SK-N-SH treated with all-trans-retinoic acid at 6 μM for 48 hours (cell line): ENCODE data around the gene CIZ1.

Experiments used
- ARNTL ChIP-seq: fragments of 450-650 bp; formaldehyde crosslinking; IDR thresholded peaks from 2 replicates; pipeline ENCODE4 v1.5.0; 2020; ENCODE audit warnings: low read depth, mild to moderate bottlenecking, moderate library complexity, borderline replicate concordance
- BACH2 ChIP-seq: fragments of 250-450 bp; sonication (Bioruptor Pico); IDR thresholded peaks from 2 replicates; pipeline ENCODE4 v1.9.0; 2021; ENCODE audit warnings: mild to moderate bottlenecking, borderline replicate concordance
- CSDC2 ChIP-seq: fragments of 250-450 bp; sonication (Bioruptor Pico); IDR thresholded peaks from 2 replicates; pipeline ENCODE4 v1.5.0; 2020; ENCODE audit warnings: mild to moderate bottlenecking, moderate library complexity
- GLIS3 ChIP-seq: fragments of 250-450 bp; sonication (Bioruptor Pico); IDR thresholded peaks from 2 replicates; pipeline ENCODE4 v1.5.0; 2020; ENCODE audit warnings: mild to moderate bottlenecking, moderate library complexity
- OSR1 ChIP-seq: fragments of 250-450 bp; sonication (Bioruptor Pico); IDR thresholded peaks from 2 replicates; pipeline ENCODE4 v1.8.0; 2022; ENCODE audit warnings: moderate library complexity, mild to moderate bottlenecking, inconsistent platforms
- RARB ChIP-seq: fragments of 250-450 bp; sonication (Bioruptor Pico); IDR thresholded peaks from 2 replicates; pipeline ENCODE4 v1.8.0; 2021; ENCODE audit warnings: mild to moderate bottlenecking, moderate library complexity
- TCF4 ChIP-seq: fragments of 250-450 bp; sonication (Bioruptor Pico); IDR thresholded peaks from 2 replicates; pipeline ENCODE4 v1.8.0; 2021; ENCODE audit warnings: mild to moderate bottlenecking, moderate library complexity, borderline replicate concordance
- ZC3H10 ChIP-seq: fragments of 250-450 bp; sonication (Bioruptor Pico); IDR thresholded peaks from 2 replicates; pipeline ENCODE4 v1.5.1; 2021; ENCODE audit warnings: mild to moderate bottlenecking, moderate library complexity
- ZFP30 ChIP-seq: fragments of 450-650 bp; formaldehyde crosslinking; IDR thresholded peaks from 2 replicates; pipeline ENCODE4 v1.5.0; 2022; ENCODE audit warnings: mild to moderate bottlenecking, moderate library complexity
- ZNF70 ChIP-seq: fragments of 450-650 bp; formaldehyde crosslinking; IDR thresholded peaks from 2 replicates; pipeline ENCODE4 v1.5.0; 2020; ENCODE audit warnings: mild to moderate bottlenecking, moderate library complexity
- ZNF8 ChIP-seq: fragments of 450-650 bp; formaldehyde crosslinking; IDR thresholded peaks from 2 replicates; pipeline ENCODE4 v1.5.0; 2020; ENCODE audit warnings: mild to moderate bottlenecking, moderate library complexity
- TF ChIP-seq, protein P1 (sequence below): fragments of 250-450 bp; sonication (Bioruptor Pico); IDR thresholded peaks from 2 replicates; pipeline ENCODE4 v1.8.0; 2020; ENCODE audit warnings: mild to moderate bottlenecking, moderate library complexity, borderline replicate concordance
- TF ChIP-seq, protein P2 (sequence below): fragments of 250-450 bp; sonication (Bioruptor Pico); IDR thresholded peaks from 2 replicates; pipeline ENCODE4 v1.5.1; 2020; ENCODE audit warnings: low read depth, mild to moderate bottlenecking, moderate library complexity
- TF ChIP-seq, protein P3 (sequence below): fragments of 250-450 bp; sonication (Bioruptor Pico); IDR thresholded peaks from 2 replicates; pipeline ENCODE4 v1.5.1; 2021; ENCODE audit warnings: mild to moderate bottlenecking, moderate library complexity

DNA sequence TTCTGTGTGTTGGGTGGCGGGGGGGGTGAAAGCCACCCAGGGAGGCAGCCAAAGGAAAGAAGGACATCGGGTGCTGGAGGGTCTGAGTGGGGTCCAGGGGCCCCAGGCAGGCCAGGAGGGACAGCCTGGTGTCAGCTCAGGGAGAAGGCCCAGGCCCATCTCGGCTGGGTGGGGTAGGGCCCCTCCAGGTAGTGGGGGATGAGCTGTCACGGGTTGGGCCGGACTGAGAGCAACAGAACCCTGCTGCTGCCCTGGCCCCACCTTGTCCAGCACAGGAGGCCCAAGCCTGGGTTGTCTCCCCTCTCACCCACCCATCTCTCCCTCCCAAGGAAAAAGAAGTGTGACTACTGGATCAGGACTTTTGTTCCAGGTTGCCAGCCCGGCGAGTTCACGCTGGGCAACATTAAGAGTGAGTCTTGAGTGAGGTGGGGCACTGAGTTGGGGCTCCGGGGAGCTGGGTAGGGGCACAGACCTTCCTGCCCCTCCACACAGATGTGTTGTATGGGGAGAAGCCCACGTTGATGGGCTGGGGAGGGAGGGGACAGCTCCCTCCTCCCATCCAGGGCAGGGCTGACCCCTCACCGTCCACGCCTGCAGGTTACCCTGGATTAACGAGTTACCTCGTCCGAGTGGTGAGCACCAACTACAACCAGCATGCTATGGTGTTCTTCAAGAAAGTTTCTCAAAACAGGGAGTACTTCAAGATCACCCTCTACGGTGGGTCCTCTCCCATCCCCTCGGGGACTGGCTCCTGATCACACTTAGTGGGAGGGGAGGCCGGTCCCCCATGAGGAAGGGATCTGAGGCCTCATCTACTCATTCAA is 39.9 kb downstream of the CIZ1 start:
- TF ChIP-seq CSDC2 (no peak), GLIS3 (no peak), ARNTL (CRISPR knock-in tag) (no peak), ZNF70 (no peak), ZC3H10 (no peak), ZNF8 (no peak), TCF4 (CRISPR knock-in tag) (no peak), RARB (CRISPR knock-in tag) (no peak), BACH2 (CRISPR knock-in tag) (no peak), ZFP30 (CRISPR knock-in tag) (no peak), OSR1 (CRISPR knock-in tag) (no peak)
- TF ChIP-seq, protein P1, sequence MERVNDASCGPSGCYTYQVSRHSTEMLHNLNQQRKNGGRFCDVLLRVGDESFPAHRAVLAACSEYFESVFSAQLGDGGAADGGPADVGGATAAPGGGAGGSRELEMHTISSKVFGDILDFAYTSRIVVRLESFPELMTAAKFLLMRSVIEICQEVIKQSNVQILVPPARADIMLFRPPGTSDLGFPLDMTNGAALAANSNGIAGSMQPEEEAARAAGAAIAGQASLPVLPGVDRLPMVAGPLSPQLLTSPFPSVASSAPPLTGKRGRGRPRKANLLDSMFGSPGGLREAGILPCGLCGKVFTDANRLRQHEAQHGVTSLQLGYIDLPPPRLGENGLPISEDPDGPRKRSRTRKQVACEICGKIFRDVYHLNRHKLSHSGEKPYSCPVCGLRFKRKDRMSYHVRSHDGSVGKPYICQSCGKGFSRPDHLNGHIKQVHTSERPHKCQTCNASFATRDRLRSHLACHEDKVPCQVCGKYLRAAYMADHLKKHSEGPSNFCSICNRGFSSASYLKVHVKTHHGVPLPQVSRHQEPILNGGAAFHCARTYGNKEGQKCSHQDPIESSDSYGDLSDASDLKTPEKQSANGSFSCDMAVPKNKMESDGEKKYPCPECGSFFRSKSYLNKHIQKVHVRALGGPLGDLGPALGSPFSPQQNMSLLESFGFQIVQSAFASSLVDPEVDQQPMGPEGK (CRISPR knock-in tag), result no peak
- TF ChIP-seq, protein P2, sequence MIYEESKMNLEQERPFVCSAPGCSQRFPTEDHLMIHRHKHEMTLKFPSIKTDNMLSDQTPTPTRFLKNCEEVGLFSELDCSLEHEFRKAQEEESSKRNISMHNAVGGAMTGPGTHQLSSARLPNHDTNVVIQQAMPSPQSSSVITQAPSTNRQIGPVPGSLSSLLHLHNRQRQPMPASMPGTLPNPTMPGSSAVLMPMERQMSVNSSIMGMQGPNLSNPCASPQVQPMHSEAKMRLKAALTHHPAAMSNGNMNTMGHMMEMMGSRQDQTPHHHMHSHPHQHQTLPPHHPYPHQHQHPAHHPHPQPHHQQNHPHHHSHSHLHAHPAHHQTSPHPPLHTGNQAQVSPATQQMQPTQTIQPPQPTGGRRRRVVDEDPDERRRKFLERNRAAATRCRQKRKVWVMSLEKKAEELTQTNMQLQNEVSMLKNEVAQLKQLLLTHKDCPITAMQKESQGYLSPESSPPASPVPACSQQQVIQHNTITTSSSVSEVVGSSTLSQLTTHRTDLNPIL, result no peak
- TF ChIP-seq, protein P3, sequence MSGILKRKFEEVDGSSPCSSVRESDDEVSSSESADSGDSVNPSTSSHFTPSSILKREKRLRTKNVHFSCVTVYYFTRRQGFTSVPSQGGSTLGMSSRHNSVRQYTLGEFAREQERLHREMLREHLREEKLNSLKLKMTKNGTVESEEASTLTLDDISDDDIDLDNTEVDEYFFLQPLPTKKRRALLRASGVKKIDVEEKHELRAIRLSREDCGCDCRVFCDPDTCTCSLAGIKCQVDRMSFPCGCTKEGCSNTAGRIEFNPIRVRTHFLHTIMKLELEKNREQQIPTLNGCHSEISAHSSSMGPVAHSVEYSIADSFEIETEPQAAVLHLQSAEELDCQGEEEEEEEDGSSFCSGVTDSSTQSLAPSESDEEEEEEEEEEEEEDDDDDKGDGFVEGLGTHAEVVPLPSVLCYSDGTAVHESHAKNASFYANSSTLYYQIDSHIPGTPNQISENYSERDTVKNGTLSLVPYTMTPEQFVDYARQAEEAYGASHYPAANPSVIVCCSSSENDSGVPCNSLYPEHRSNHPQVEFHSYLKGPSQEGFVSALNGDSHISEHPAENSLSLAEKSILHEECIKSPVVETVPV (CRISPR knock-in tag), result no peak
